Endothelial cell of umbilical vein (primary cell): ENCODE data around the gene SCAMP2. TPM values are rescaled to one million over a fixed set of nuclear protein-coding genes. Genes with fewer than 3 reads are reported as not detected.

Source experiments
- BruUV-seq: library from RNA; stranded (reverse); fragments of 400-500 nt; replicated peaks from 2 replicates; lab custom pipeline; 2021; lab: Mats Ljungman, UMichigan
- CTCF ChIA-PET: fragments of 300-600, 350-600 bp; sonication (Branson Sonifier 250); formaldehyde crosslinking; loops from one replicate; lab custom pipeline; 2021; ENCODE audit warnings: antibody characterized with exemption, inconsistent platforms; lab: Charles Lee
- POLR2A ChIA-PET: fragments of 300-600, 350-600 bp; sonication (Branson Sonifier 250); formaldehyde crosslinking; loops from one replicate; lab custom pipeline; 2021; ENCODE audit warnings: antibody characterized with exemption, inconsistent platforms; lab: Charles Lee
- DNase-seq: peaks from one replicate; pipeline ENCODE4 v3.0.0-alpha.2; 2011; ENCODE audit warnings: low read depth, low spot score
- FAIRE-seq: peaks from 2 replicates; lab custom pipeline; 2011; peaks lifted over from hg19 to GRCh38; lab: Jason Lieb, UNC
- H2AFZ ChIP-seq: 2 replicates; pipeline ENCODE4 v1.6.0; 2012; ENCODE audit warnings: low read depth, low read length, control low read depth, inconsistent platforms
- H3K27ac ChIP-seq: 2 replicates; pipeline ENCODE4 v1.5.1; 2011; ENCODE audit warnings: low read depth, mild to moderate bottlenecking, control low read depth, low read length, moderate library complexity; ENCODE audit not compliant: insufficient read depth
- H3K27me3 ChIP-seq, 2 experiments: 2 replicates each; pipeline versions ENCODE4 v1.6.0 to v1.6.1; 2011; ENCODE audit warnings: low read length in 2 of 2, mixed read lengths in 1 of 2; ENCODE audit not compliant: control insufficient read depth in 2 of 2, insufficient read depth in 2 of 2
- H3K36me3 ChIP-seq, 2 experiments: 2 replicates in 1 of 2; 3 replicates in 1 of 2; pipeline ENCODE4 v1.5.1; 2011; ENCODE audit warnings: low read length in 2 of 2, mild to moderate bottlenecking in 1 of 2, moderate library complexity in 1 of 2; ENCODE audit not compliant: control insufficient read depth in 2 of 2, insufficient read depth in 2 of 2; ENCODE audit errors: extremely low read depth in 1 of 2
- H3K4me1 ChIP-seq: 3 replicates; pipeline ENCODE4 v1.5.1; 2011; ENCODE audit warnings: mild to moderate bottlenecking, low read length; ENCODE audit not compliant: control insufficient read depth, insufficient read depth; ENCODE audit errors: extremely low read depth
- H3K4me2 ChIP-seq: 2 replicates; pipeline ENCODE4 v1.6.1; 2011; ENCODE audit warnings: low read length, control low read depth, mixed read lengths; ENCODE audit not compliant: insufficient read depth
- H3K4me3 ChIP-seq, 3 experiments: fragments of 200-600 bp in 1 of 3; sonication (generic), shearing (Covaris generic) in 1 of 3; replicated peaks in 1 of 3; 2 replicates each; pipeline ENCODE4 v1.5.1; 2011 to 2016; ENCODE audit warnings: control low read depth in 3 of 3, low read length in 3 of 3, mild to moderate bottlenecking in 2 of 3, inconsistent platforms in 1 of 3, low read depth in 1 of 3, moderate library complexity in 1 of 3; ENCODE audit not compliant: insufficient read depth in 1 of 3
- H3K79me2 ChIP-seq: 2 replicates; pipeline ENCODE4 v1.6.0; 2012; ENCODE audit warnings: low read length, inconsistent platforms; ENCODE audit not compliant: control insufficient read depth, insufficient read depth
- H3K9ac ChIP-seq: replicated peaks from 2 replicates; pipeline ENCODE3; 2011; ENCODE audit warnings: low read length, control low read depth; ENCODE audit not compliant: insufficient read depth; ENCODE audit errors: extremely low read depth
- H3K9me1 ChIP-seq: replicated peaks from 3 replicates; pipeline ENCODE4 v1.6.0; 2011; ENCODE audit warnings: mild to moderate bottlenecking, low read length; ENCODE audit not compliant: control insufficient read depth, insufficient read depth; ENCODE audit errors: extremely low read depth
- H3K9me3 ChIP-seq: replicated peaks from 2 replicates; pipeline ENCODE4 v1.5.1; 2012; ENCODE audit warnings: low read length, inconsistent platforms; ENCODE audit not compliant: control insufficient read depth, insufficient read depth
- H4K20me1 ChIP-seq: replicated peaks from 2 replicates; pipeline ENCODE3; 2011; ENCODE audit warnings: mild to moderate bottlenecking, low read length; ENCODE audit not compliant: control insufficient read depth, insufficient read depth; ENCODE audit errors: extremely low read depth
- EZH2 ChIP-seq: IDR thresholded peaks from 2 replicates; pipeline ENCODE4 v1.6.1; 2012; ENCODE audit warnings: borderline replicate concordance, low read depth, mild to moderate bottlenecking, moderate library complexity, low read length, inconsistent platforms; ENCODE audit not compliant: severe bottlenecking
- FOS ChIP-seq: IDR thresholded peaks from 2 replicates; pipeline ENCODE4 v1.6.1; 2011; ENCODE audit warnings: mild to moderate bottlenecking, low read length, moderate library complexity, borderline replicate concordance; ENCODE audit not compliant: insufficient read depth
- GATA2 ChIP-seq: IDR thresholded peaks from 2 replicates; pipeline ENCODE4 v1.7.0; 2011; ENCODE audit warnings: low read depth, mild to moderate bottlenecking, moderate library complexity, mixed read lengths, low read length; ENCODE audit not compliant: insufficient read length, insufficient read depth
- JUN ChIP-seq: IDR thresholded peaks from 2 replicates; pipeline ENCODE4 v1.6.1; 2011; ENCODE audit warnings: borderline replicate concordance, low read depth; ENCODE audit not compliant: insufficient read length, insufficient read depth
- MYC ChIP-seq: IDR thresholded peaks from one replicate; pipeline ENCODE4 v1.6.1; 2011; ENCODE audit warnings: mild to moderate bottlenecking, low read depth, low read length
- POLR2A ChIP-seq: IDR thresholded peaks from 2 replicates; pipeline ENCODE4 v1.6.1; 2012; ENCODE audit warnings: low read depth, mild to moderate bottlenecking, control low read depth, low read length
- POLR2AphosphoS5 ChIP-seq: IDR thresholded peaks from 2 replicates; pipeline ENCODE4 v1.6.1; 2012; ENCODE audit warnings: low read depth, mild to moderate bottlenecking, control low read depth, low read length, moderate library complexity; ENCODE audit not compliant: insufficient read depth
- dilution Hi-C: fragments of 300-500 bp; cut with MboI; formaldehyde crosslinking; loops from one replicate; pipeline ENCODE4 v1.15.0; 2019; ENCODE audit warnings: low sequenced_read_pairs; ENCODE audit not compliant: extremely low pct_ligation_motif_present
- intact Hi-C: fragments of 100-400 bp; cut with micrococcal nuclease; formaldehyde crosslinking; loops from one replicate; pipeline ENCODE4 v1.10.0; 2022
- polyA plus RNA-seq, 4 experiments: library from polyadenylated mRNA; depleted of rRNA in 3 of 4; stranded (reverse) in 3 of 4; unstranded in 1 of 4; fragments of >200 nt; gene quantifications; 2 replicates each; pipeline versions ENCODE4 v1.2.1 to v1.2.3, GENCODE V29; 2011 to 2012; ENCODE audit warnings: missing spikeins in 1 of 4
- total RNA-seq: library from RNA; stranded (reverse); gene quantifications from 2 replicates; pipeline ENCODE4 v1.2.3, GENCODE V29; 2021
- TF ChIP-seq, protein P1 (sequence below), 2 donors: IDR thresholded peaks; 1 replicate in 1 of 2; 2 replicates in 1 of 2; pipeline ENCODE4 v1.5.1; 2011; ENCODE audit warnings: low read length in 2 of 2, mild to moderate bottlenecking in 2 of 2, moderate library complexity in 2 of 2, control low read depth in 1 of 2, inconsistent platforms in 1 of 2, low read depth in 1 of 2; ENCODE audit not compliant: insufficient read depth in 1 of 2; ENCODE audit errors: extremely low read depth in 1 of 2
- TF ChIP-seq, protein P2 (sequence below): IDR thresholded peaks from 2 replicates; pipeline ENCODE4 v1.6.1; 2011; ENCODE audit not compliant: insufficient read depth, insufficient read length

Gene SCAMP2
- total and polyA plus RNA-seq, 2 donors (not counting 3 experiments of a cell fraction or from before 2014, with no cell fraction given), result 67.3 to 256 TPM

DNA sequence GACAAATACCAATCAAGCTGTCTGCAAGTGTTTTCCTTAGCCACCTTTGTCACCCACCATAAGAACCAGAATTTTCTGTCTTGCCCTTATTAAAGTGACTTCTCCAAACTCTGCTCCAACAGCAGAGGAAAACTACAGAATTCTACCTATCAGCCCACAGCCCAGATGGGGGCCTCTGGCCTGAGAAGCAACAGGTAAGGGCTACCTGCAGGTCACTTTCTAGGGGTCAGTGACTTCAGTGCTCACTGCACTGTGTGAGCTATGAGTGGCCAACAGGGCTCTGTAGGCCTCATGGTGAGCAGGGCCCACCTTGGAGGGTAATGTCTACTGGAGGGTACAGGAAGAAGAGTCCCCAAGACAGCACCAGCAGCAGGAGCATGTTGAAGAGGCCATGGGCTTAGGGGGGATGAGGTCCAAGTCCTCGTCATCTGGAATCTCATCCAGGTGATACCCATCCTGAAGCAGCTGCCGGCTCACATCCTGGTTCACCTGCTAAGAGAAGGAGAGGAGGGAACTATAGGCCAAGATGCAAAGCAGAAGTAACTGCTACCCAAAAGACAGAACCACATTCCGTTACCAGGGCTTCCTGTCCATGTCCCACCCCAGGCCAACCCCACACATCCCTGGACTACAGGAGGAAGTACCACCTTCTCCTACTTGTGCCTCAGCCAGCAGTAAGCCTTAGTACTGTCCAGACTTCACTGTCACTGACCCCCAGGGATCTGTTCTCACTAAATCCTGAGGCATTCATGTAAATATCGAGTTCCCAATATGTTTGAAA is 29.3 kb upstream of the SCAMP2 start:
- H3K27me3 ChIP-seq, result no peaks in the 10 kb centered on the region
- no peaks in the 10 kb centered on the region for H4K20me1 ChIP-seq
- H3K27ac ChIP-seq, result no peak overlapping the region
- dilution Hi-C loops (no loop called here), intact Hi-C loops (no loop called here)
- H3K9ac ChIP-seq, result no peak overlapping the region
- ChIA-PET POLR2A (no interaction called here), CTCF (interaction anchor here (0.5 to 3.1 kb wide), 51 partner anchors 10 to 362 kb away, joined by 3 to 74 read pairs (median 6); partner anchors contain the start of genes ARID3B, COX5A, CPLX3 and CSK)
- no peak overlapping the region for H2AFZ ChIP-seq
- no TSS peak for BruUV-seq
- FAIRE-seq, result no peak
- H3K4me1 ChIP-seq, result peaks cover 11% of the 10 kb centered on the region
- TF ChIP-seq, protein P1, sequence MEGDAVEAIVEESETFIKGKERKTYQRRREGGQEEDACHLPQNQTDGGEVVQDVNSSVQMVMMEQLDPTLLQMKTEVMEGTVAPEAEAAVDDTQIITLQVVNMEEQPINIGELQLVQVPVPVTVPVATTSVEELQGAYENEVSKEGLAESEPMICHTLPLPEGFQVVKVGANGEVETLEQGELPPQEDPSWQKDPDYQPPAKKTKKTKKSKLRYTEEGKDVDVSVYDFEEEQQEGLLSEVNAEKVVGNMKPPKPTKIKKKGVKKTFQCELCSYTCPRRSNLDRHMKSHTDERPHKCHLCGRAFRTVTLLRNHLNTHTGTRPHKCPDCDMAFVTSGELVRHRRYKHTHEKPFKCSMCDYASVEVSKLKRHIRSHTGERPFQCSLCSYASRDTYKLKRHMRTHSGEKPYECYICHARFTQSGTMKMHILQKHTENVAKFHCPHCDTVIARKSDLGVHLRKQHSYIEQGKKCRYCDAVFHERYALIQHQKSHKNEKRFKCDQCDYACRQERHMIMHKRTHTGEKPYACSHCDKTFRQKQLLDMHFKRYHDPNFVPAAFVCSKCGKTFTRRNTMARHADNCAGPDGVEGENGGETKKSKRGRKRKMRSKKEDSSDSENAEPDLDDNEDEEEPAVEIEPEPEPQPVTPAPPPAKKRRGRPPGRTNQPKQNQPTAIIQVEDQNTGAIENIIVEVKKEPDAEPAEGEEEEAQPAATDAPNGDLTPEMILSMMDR (IDR thresholded peaks at IDR 0.05; ENCODE audit: extremely low read depth in 1 of 2, insufficient read depth in 1 of 2, low read depth in 1 of 2, low read length in 2 of 2), result no peak
- TF ChIP-seq JUN (no peak), POLR2A (no peak), MYC (no peak)
- H3K36me3 ChIP-seq, result peaks cover 22 to 23% of the 10 kb centered on the region in 2 experiments
- no peaks in the 10 kb centered on the region for H3K9me1 ChIP-seq
- H3K9me3 ChIP-seq, result no peaks in the 10 kb centered on the region
- H3K4me2 ChIP-seq, result no peak overlapping the region
- H3K79me2 ChIP-seq, result peaks cover 15% of the 10 kb centered on the region
- H3K4me3 ChIP-seq, result no peak overlapping the region
- DNase-seq, result no peak

DNA sequence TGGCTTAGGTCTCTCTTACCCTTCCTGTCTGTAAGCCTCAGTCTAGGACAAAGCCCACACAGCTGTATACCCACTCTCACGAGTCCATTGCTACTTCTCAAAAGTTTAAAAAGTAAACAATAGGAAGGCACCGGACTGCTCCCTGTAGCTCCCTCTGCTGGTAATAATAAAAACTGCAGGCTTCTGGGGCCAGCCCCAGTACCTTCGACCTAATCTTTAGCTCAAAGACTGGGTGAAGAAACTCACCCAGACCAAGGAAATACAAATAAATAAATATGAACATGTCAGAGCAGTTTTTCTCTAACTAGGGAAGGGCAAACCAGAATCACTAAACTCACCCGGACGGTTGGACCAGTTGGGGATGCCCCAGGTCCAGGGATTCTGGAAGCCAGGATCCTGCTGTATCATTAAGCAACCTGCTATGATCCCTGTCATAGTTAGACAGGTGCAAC is 28.5 kb upstream of the SCAMP2 start:
- no peak overlapping the region for H3K9ac ChIP-seq
- intact Hi-C loops, result loop anchor here (1.0 kb wide), 4 partner anchors 28 to 130 kb away; partner anchors contain the start of genes SCAMP2 and ULK3
- peak; percentile 69 for DNase-seq

More for the DNA sequence above, 28.5 kb upstream of the SCAMP2 start:
- Histone ChIP-seq H3K4me3 (no peak overlapping the region), H4K20me1 (no peaks in the 10 kb centered on the region), H3K9me1 (no peaks in the 10 kb centered on the region), H3K4me1 (peaks cover 4% of the 10 kb centered on the region), H3K36me3 (peaks cover 22 to 23% of the 10 kb centered on the region in 2 experiments), H3K27ac (no peak overlapping the region), H3K27me3 (no peaks in the 10 kb centered on the region), H3K9me3 (no peaks in the 10 kb centered on the region), H3K79me2 (peaks cover 15% of the 10 kb centered on the region), H2AFZ (no peak overlapping the region), H3K4me2 (no peak overlapping the region)
- ChIA-PET POLR2A (no interaction called here), CTCF (interaction anchor here (0.5 to 3.1 kb wide), 57 partner anchors 9 to 361 kb away, joined by 3 to 74 read pairs (median 6); partner anchors contain the start of genes ARID3B, COX5A, CPLX3 and CSK)
- no TSS peak for BruUV-seq
- dilution Hi-C loops, result no loop called here
- no peak for TF ChIP-seq GATA2
- TF ChIP-seq, protein P2, sequence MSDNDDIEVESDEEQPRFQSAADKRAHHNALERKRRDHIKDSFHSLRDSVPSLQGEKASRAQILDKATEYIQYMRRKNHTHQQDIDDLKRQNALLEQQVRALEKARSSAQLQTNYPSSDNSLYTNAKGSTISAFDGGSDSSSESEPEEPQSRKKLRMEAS, result no peak
- no peak for TF ChIP-seq FOS
- no peak for TF ChIP-seq JUN
- TF ChIP-seq POLR2AphosphoS5, result no peak
- TF ChIP-seq MYC, result no peak
- peak; percentile 29 for TF ChIP-seq POLR2A
- TF ChIP-seq, protein P1 (IDR thresholded peaks at IDR 0.05; ENCODE audit: extremely low read depth in 1 of 2, insufficient read depth in 1 of 2, low read depth in 1 of 2, low read length in 2 of 2), result peak; percentile 74 to 90
- no peak for TF ChIP-seq EZH2
- FAIRE-seq, result peak; percentile 70
